AG09309 (cell line): ENCODE results near the gene PRCC.

Experiments
- DNase-seq: peaks from one replicate; pipeline ENCODE4 v3.0.0-alpha.2; 2010; ENCODE audit warnings: low read depth
- H3K4me3 ChIP-seq: 2 replicates; pipeline ENCODE4 v1.5.1; 2011; ENCODE audit warnings: mild to moderate bottlenecking, low read depth, low read length, moderate library complexity; ENCODE audit not compliant: control insufficient read depth
- CTCF ChIP-seq: IDR thresholded peaks from 2 replicates; pipeline ENCODE4 v1.5.1; 2011; ENCODE audit warnings: mild to moderate bottlenecking, low read depth, low read length, inconsistent platforms; ENCODE audit not compliant: insufficient read depth, control insufficient read depth; ENCODE audit errors: missing control alignments

The PRCC gene

GRCh38 chr1:156749419-156750118 lies 17.8 kb upstream of the PRCC start:
- peak overlapping the region; percentile 69 for H3K4me3 ChIP-seq
- DNase-seq: no peak
- no peak for TF ChIP-seq CTCF

- no peak for DNase-seq
These were observed 17.1 kb upstream of the PRCC start for GRCh38 chr1:156750191-156750672.

GRCh38 chr1:156750711-156751450 lies 16.5 kb upstream of the PRCC start:
- TF ChIP-seq CTCF: no peak
- H3K4me3 ChIP-seq: peak overlapping the region; percentile 69
- DNase-seq: no peak

More at GRCh38 chr1:156750191-156750672, 17.1 kb upstream of the PRCC start:
- TF ChIP-seq CTCF: no peak
- peak overlapping the region; percentile 69 for H3K4me3 ChIP-seq

GRCh38 chr1:156751451-156751756 lies 15.9 kb upstream of the PRCC start, which contains the start of gene HDGF:
TSS of gene HDGF (minus strand) at chr1:156751675. CDS start at chr1:156751429, 246 bp downstream.
- TF ChIP-seq CTCF: no peak
- no peak for DNase-seq
- peak within 1 kb of the TSS; percentile 69 for H3K4me3 ChIP-seq

- TF ChIP-seq CTCF: no peak
- peak; percentile 76 for DNase-seq
- H3K4me3 ChIP-seq: peak overlapping the region; percentile 69
These were observed 15.4 kb upstream of the PRCC start for GRCh38 chr1:156751757-156752481.

- no peak for DNase-seq
- no peak for TF ChIP-seq CTCF
- peak overlapping the region; percentile 69 for H3K4me3 ChIP-seq
These were observed 14.4 kb upstream of the PRCC start for GRCh38 chr1:156752843-156753482.
